ENCODE measurements around the gene MCUR1. TPM values are rescaled to one million over a fixed set of nuclear protein-coding genes. Genes with fewer than 3 reads are reported as not detected.

The MCUR1 gene
- total RNA-seq, 2 experiments from 2014 or later: 34.8 to 38.0 TPM

GRCh38 chr6:13848522-13849150 is 34.3 kb upstream of the MCUR1 start:
- no peak overlapping the region for H3K4me3 Mint-ChIP-seq
- no peaks in the 10 kb centered on the region for H3K4me1 Mint-ChIP-seq (ENCODE audit: low read depth)
- ChIA-PET POLR2A (no interaction called here), CTCF (no interaction called here)
- no peak for TF ChIP-seq CTCF (IDR thresholded peaks at IDR 0.05)
- H3K27ac Mint-ChIP-seq: no peak overlapping the region
- no peak for ATAC-seq
- intact Hi-C loops (cut with micrococcal nuclease): no loop called here
- peaks cover 3% of the 10 kb centered on the region for H3K27me3 Mint-ChIP-seq
- no peak for DNase-seq
- no peaks in the 10 kb centered on the region for H3K36me3 Mint-ChIP-seq (ENCODE audit: low read depth)
- H3K9me3 Mint-ChIP-seq: no peaks in the 10 kb centered on the region

GRCh38 chr6:13847326-13848050 is 33.1 kb upstream of the MCUR1 start:
- no peaks in the 10 kb centered on the region for H3K36me3 Mint-ChIP-seq (ENCODE audit: low read depth)
- DNase-seq (no peak), ATAC-seq (no peak)
- no peak overlapping the region for H3K27ac Mint-ChIP-seq
- no peaks in the 10 kb centered on the region for H3K4me1 Mint-ChIP-seq (ENCODE audit: low read depth)
- intact Hi-C loops (cut with micrococcal nuclease): no loop called here
- ChIA-PET POLR2A (no interaction called here), CTCF (interaction anchor here (1.1 kb wide), 1 partner anchor 53 kb away, joined by 3 read pairs; no protein-coding TSS in a partner anchor)
- TF ChIP-seq CTCF (IDR thresholded peaks at IDR 0.05): no peak
- no peak overlapping the region for H3K4me3 Mint-ChIP-seq
- H3K9me3 Mint-ChIP-seq: no peaks in the 10 kb centered on the region
- H3K27me3 Mint-ChIP-seq: peaks cover 3% of the 10 kb centered on the region

GRCh38 chr6:13846841-13847240 is 32.5 kb upstream of the MCUR1 start:
- H3K9me3 Mint-ChIP-seq: no peaks in the 10 kb centered on the region
- peaks cover under 1% of the 10 kb centered on the region for H3K4me1 Mint-ChIP-seq (ENCODE audit: low read depth)
- ChIA-PET POLR2A (no interaction called here), CTCF (interaction anchor here (1.1 kb wide), 1 partner anchor 52 kb away, joined by 3 read pairs; no protein-coding TSS in a partner anchor)
- TF ChIP-seq CTCF (IDR thresholded peaks at IDR 0.05): no peak
- ATAC-seq (no peak), DNase-seq (no peak)
- intact Hi-C loops (cut with micrococcal nuclease): no loop called here
- peaks cover 3% of the 10 kb centered on the region for H3K27me3 Mint-ChIP-seq
- no peak overlapping the region for H3K4me3 Mint-ChIP-seq
- no peaks in the 10 kb centered on the region for H3K36me3 Mint-ChIP-seq (ENCODE audit: low read depth)
- H3K27ac Mint-ChIP-seq: no peak overlapping the region

- ATAC-seq (no peak), DNase-seq (no peak)
- Mint-ChIP-seq H3K27me3 (peaks cover 3% of the 10 kb centered on the region), H3K27ac (no peak overlapping the region), H3K9me3 (no peaks in the 10 kb centered on the region), H3K4me1 (ENCODE audit: low read depth) (peaks cover 4% of the 10 kb centered on the region), H3K36me3 (ENCODE audit: low read depth) (no peaks in the 10 kb centered on the region), H3K4me3 (no peak overlapping the region)
- ChIA-PET CTCF (no interaction called here), POLR2A (no interaction called here)
- TF ChIP-seq CTCF (IDR thresholded peaks at IDR 0.05): no peak
- intact Hi-C loops (cut with micrococcal nuclease): no loop called here
Observed at GRCh38 chr6:13841936-13842335, 27.6 kb upstream of the MCUR1 start.

- no peaks in the 10 kb centered on the region for H3K36me3 Mint-ChIP-seq (ENCODE audit: low read depth)
- intact Hi-C loops (cut with micrococcal nuclease): no loop called here
- H3K4me3 Mint-ChIP-seq: no peak overlapping the region
- peaks cover 4% of the 10 kb centered on the region for H3K4me1 Mint-ChIP-seq (ENCODE audit: low read depth)
- no peaks in the 10 kb centered on the region for H3K9me3 Mint-ChIP-seq
- no peak for ATAC-seq
- no peak for DNase-seq
- H3K27ac Mint-ChIP-seq: no peak overlapping the region
- POLR2A ChIA-PET: interaction anchor here (0.9 kb wide), 1 partner anchor 25 kb away, joined by 3 read pairs; no protein-coding TSS in a partner anchor
- CTCF ChIA-PET: no interaction called here
- TF ChIP-seq CTCF (IDR thresholded peaks at IDR 0.05): no peak
- no peaks in the 10 kb centered on the region for H3K27me3 Mint-ChIP-seq
Observed at GRCh38 chr6:13838616-13839015, 24.3 kb upstream of the MCUR1 start.

Measured in activated CD8-positive, alpha-beta T cell treated with anti-CD3 and anti-CD28 coated beads for 36 hours (primary cell).